Epithelial cell of esophagus (primary cell): Measurements from ENCODE around the gene PYGB.

Experiments
- DNase-seq: peaks from one replicate; pipeline ENCODE4 v3.0.0; 2010; ENCODE audit warnings: low read depth
- H3K4me3 ChIP-seq: 2 replicates; pipeline ENCODE4 v1.5.1; 2011; ENCODE audit warnings: mild to moderate bottlenecking, low read length, control low read depth
- TF ChIP-seq, protein P1 (sequence below): IDR thresholded peaks from 2 replicates; pipeline ENCODE4 v1.5.1; 2011; ENCODE audit warnings: low read depth, mild to moderate bottlenecking, low read length, control low read depth, inconsistent platforms; ENCODE audit not compliant: insufficient read depth; ENCODE audit errors: missing control alignments

The PYGB gene

DNA sequence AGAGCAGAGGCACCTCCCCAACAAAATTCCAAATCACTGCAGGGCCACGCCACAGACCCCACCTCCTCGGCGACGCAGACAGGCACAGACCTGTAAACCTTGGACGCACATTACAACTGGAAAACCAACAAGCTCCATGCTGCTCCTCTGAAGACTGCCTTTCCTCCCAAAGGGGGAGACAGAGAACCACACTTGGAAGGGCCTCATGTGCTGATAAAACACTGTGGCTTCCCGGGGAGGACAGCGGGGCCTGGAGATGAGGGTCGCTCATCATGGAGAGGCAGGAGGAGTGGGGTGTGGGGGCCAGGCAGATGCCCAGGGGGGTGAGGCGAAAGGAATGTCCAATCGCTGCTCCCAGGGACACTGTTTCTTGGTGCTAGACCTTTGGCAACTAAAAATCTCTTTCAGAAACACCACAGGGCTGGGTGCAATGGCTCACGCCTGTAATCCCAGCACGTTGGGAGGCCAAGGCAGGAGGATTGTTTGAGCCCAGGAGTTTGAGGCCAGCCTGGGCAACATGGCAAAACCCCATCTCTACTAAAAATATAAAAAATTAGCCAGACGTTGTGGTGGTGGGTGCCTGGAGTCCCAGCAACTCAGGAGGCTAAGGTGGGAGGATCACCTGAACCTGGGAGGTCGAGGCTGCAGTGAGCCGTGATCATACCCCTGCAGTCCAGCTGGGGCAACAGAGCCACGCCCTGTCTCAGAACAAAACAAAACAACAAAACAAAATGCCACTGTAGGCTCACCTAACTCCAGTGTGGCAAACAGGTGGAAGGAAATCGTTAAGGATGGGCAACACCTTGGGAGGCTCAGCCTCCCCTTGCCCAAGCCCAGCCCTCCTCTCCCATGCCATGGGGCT is 88.9 kb downstream of the PYGB start:
- H3K4me3 ChIP-seq = no peak overlapping the region
- TF ChIP-seq, protein P1, sequence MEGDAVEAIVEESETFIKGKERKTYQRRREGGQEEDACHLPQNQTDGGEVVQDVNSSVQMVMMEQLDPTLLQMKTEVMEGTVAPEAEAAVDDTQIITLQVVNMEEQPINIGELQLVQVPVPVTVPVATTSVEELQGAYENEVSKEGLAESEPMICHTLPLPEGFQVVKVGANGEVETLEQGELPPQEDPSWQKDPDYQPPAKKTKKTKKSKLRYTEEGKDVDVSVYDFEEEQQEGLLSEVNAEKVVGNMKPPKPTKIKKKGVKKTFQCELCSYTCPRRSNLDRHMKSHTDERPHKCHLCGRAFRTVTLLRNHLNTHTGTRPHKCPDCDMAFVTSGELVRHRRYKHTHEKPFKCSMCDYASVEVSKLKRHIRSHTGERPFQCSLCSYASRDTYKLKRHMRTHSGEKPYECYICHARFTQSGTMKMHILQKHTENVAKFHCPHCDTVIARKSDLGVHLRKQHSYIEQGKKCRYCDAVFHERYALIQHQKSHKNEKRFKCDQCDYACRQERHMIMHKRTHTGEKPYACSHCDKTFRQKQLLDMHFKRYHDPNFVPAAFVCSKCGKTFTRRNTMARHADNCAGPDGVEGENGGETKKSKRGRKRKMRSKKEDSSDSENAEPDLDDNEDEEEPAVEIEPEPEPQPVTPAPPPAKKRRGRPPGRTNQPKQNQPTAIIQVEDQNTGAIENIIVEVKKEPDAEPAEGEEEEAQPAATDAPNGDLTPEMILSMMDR = peak; percentile 76
- DNase-seq = peak; percentile 81

DNA sequence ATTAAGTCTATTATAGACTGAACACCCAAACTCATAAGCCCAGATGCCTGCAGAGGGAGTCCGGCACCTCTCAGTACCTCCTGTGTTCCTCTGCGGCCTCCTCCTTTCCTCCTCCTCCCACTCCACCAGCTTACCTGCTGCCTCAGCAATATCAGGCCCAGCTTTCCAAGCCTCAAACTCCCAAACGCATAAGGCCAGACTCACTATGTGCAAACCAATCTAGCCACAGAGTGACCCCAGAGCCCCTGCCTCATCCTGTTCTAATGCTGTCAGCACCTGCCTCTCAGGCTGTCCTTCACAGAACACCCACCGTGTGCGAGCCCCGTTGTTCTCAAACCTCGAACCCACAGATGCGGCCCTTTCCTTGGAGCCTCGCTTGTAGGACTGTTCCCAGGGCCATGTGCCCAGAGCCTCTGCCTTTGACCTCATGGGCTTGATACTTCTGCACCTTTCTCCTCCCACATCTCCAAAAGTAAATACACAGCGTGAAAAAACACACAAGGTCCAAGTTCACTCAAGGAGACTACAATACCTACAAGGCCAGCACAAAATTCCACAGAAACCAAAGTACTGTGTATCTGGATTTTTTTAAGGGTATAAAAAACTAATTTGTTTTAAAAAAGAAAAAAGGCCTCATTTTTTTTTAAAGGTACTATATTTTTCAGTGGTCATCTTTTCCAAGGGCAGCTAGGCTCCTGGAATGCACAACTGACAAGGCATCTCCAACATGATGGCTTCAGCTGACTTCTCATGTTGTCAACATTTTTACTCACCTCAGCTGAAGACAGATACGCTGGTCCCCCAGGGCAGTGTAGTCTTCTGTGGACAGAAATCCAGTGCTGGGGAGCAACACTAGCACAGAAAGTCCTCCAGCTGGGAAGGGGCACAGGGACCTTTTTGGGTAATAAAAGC is 90.5 kb downstream of the PYGB start:
- no peak overlapping the region for H3K4me3 ChIP-seq
- TF ChIP-seq, protein P1 = no peak
- DNase-seq = no peak

DNA sequence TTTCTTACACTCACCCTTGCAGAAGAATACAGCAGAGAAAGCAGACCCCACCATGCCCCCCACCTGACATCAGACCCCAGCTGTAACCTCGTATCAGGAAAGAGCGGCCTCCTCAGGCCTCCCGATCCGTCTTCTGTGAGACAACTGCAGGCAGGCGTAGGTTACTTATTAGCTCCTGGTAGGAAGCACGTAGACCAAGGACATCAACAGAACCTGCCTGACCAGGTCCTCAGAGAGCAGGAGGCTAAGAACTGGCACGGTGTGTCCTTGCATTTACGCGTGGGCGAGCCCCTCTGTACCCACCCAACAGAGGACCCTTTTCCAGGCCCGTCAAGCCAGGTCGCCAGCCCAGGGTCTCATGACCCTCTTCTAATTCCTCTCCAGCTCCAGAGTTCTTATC is 91.7 kb downstream of the PYGB start:
- DNase-seq = no peak
- TF ChIP-seq, protein P1 = no peak
- no peak overlapping the region for H3K4me3 ChIP-seq

DNA sequence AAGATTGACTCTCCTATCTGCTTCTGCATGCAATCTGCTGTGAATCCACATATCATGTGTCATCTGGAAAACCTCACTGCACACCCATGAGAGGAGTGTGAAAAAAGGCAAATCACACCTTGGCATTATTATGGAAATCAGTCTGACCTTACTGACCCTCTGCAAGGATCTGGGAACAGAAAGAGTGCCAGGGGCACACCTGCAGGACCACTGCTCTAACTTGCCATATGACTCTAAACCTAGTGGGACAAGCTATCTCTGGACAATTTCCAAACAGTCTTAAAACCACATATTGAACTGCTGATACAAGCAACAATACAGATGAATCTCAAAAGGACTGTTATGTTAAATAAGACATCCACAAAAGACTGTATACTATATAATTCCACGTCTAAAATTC is 92.5 kb downstream of the PYGB start:
- TF ChIP-seq, protein P1 = no peak
- H3K4me3 ChIP-seq = no peak overlapping the region
- no peak for DNase-seq

DNA sequence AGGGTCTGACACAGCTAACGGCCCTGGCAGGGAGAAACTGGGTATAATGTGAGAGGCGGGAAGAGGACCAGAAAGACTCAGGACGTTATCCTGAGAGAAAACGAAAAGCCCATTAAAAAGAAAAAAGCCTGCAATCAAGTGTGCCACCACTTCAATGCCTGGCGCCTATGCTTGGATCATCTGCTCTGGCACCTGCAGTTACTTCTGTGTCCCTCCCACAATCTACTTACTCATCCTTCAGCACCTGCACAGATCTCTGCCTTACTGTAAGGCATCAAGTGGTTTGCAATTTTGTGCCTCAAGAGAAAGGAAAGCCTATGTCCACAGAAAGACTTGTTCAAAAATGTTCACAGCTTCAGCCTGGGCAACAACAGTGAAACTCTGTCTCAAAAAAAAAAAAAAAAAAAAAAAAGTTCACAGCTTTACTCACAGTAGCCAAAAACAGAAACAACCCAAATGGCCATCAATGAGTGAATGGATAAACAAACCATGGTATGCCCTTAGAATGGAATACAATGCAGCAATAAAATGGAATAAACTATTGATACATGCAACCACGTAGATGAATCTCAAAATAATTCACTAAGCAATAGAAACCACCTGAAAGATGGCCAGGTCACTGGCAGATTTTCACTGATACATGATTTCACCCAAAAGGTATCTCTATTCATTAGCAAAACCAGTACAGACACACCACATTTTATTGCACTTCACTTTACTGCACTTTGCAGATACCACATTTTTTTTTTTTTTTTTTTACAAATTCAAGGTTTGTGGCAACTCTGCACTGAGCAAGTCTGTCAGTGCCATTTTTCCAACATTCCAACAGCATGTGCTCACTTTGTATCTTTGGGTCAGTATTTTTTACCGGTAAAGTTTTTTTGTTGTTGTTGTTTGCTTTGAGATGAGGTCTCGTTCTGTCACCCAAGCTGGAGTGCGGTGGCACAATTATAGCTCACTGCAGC is 94.1 kb downstream of the PYGB start:
- peak; percentile 36 for DNase-seq
- H3K4me3 ChIP-seq = no peak overlapping the region
- TF ChIP-seq, protein P1 = peak; percentile 35

DNA sequence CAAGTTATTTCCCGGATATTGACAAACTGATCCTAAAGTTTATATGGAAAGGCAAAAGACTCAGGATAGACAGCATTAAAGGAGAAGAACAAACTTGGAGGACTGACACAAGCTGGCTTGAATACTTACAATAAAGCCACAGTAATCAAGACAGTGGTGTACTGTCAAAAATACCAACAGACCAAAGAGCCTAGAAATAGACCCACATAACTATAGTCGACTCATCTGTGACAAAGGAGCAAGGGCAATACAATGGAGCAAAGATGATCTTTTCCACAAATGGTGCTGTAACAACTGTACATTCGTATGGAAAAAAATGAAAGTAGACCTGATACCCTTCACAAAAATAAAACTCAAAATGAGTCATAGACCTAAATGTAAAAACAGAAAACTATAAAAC is 96.7 kb downstream of the PYGB start:
- DNase-seq = no peak
- TF ChIP-seq, protein P1 = no peak
- no peak overlapping the region for H3K4me3 ChIP-seq
